HEK293 (cell line): ENCODE results near the gene ZNF786.

Source experiments
- FEZF1 ChIP-seq: fragments of 450-650 bp; formaldehyde crosslinking; IDR thresholded peaks from 2 replicates; pipeline ENCODE4 v1.5.1; 2016; ENCODE audit warnings: missing biosample characterization, missing genetic modification characterization
- IKZF3 ChIP-seq: fragments of 450-650 bp; IDR thresholded peaks from 2 replicates; pipeline ENCODE4 v1.5.0; 2018; ENCODE audit warnings: missing biosample characterization, mild to moderate bottlenecking, missing genetic modification characterization, moderate library complexity
- KLF16 ChIP-seq: fragments of 450-650 bp; formaldehyde crosslinking; IDR thresholded peaks from 2 replicates; pipeline ENCODE4 v1.5.1; 2017; ENCODE audit warnings: missing biosample characterization, missing genetic modification characterization
- YY1 ChIP-seq: fragments of 450-650 bp; formaldehyde crosslinking; IDR thresholded peaks from 2 replicates; pipeline ENCODE4 v1.5.1; 2018; ENCODE audit warnings: missing biosample characterization, missing genetic modification characterization
- YY2 ChIP-seq: fragments of 450-650 bp; formaldehyde crosslinking; IDR thresholded peaks from 2 replicates; pipeline ENCODE4 v1.5.1; 2016; ENCODE audit warnings: missing biosample characterization, missing genetic modification characterization
- ZNF140 ChIP-seq: fragments of 450-650 bp; formaldehyde crosslinking; IDR thresholded peaks from 2 replicates; pipeline ENCODE4 v1.5.1; 2016; ENCODE audit warnings: missing biosample characterization, missing genetic modification characterization
- ZNF19 ChIP-seq: fragments of 450-650 bp; formaldehyde crosslinking; IDR thresholded peaks from 2 replicates; pipeline ENCODE4; 2016; ENCODE audit warnings: missing biosample characterization, missing genetic modification characterization, low read depth
- ZNF2 ChIP-seq: fragments of 450-650 bp; formaldehyde crosslinking; IDR thresholded peaks from 2 replicates; pipeline ENCODE4 v1.5.1; 2016; ENCODE audit warnings: missing biosample characterization, missing genetic modification characterization
- ZNF280C ChIP-seq: fragments of 450-650 bp; formaldehyde crosslinking; IDR thresholded peaks from 2 replicates; pipeline ENCODE4 v1.5.1; 2016; ENCODE audit warnings: missing biosample characterization, missing genetic modification characterization
- ZNF280D ChIP-seq: fragments of 450-650 bp; formaldehyde crosslinking; IDR thresholded peaks from 2 replicates; pipeline ENCODE4 v1.5.1; 2016; ENCODE audit warnings: missing biosample characterization, missing genetic modification characterization
- ZNF354C ChIP-seq: fragments of 450-650 bp; formaldehyde crosslinking; IDR thresholded peaks from 2 replicates; pipeline ENCODE4 v1.5.1; 2016; ENCODE audit warnings: missing biosample characterization, missing genetic modification characterization, low read depth, borderline replicate concordance
- ZNF366 ChIP-seq: fragments of 450-650 bp; formaldehyde crosslinking; conservative IDR thresholded peaks from 2 replicates; pipeline ENCODE4 v1.5.1; 2016; ENCODE audit warnings: missing biosample characterization, missing genetic modification characterization
- ZNF398 ChIP-seq: fragments of 450-650 bp; formaldehyde crosslinking; IDR thresholded peaks from 2 replicates; pipeline ENCODE4 v1.5.1; 2017; ENCODE audit warnings: missing biosample characterization, missing genetic modification characterization
- ZNF416 ChIP-seq: fragments of 450-650 bp; formaldehyde crosslinking; IDR thresholded peaks from 2 replicates; pipeline ENCODE4 v1.5.1; 2016; ENCODE audit warnings: missing biosample characterization, missing genetic modification characterization
- ZNF473 ChIP-seq: fragments of 450-650 bp; formaldehyde crosslinking; IDR thresholded peaks from 2 replicates; pipeline ENCODE4 v1.5.1; 2017; ENCODE audit warnings: missing biosample characterization, missing genetic modification characterization
- ZNF501 ChIP-seq: fragments of 450-650 bp; formaldehyde crosslinking; IDR thresholded peaks from 2 replicates; pipeline ENCODE4 v1.5.1; 2016; ENCODE audit warnings: missing biosample characterization, missing genetic modification characterization
- ZNF544 ChIP-seq: fragments of 450-650 bp; formaldehyde crosslinking; IDR thresholded peaks from 2 replicates; pipeline ENCODE4 v1.5.0; 2017; ENCODE audit warnings: missing biosample characterization, missing genetic modification characterization
- ZNF624 ChIP-seq: fragments of 450-650 bp; formaldehyde crosslinking; IDR thresholded peaks from 2 replicates; pipeline ENCODE4 v1.5.1; 2017; ENCODE audit warnings: missing biosample characterization, missing genetic modification characterization
- ZNF664 ChIP-seq: fragments of 450-650 bp; formaldehyde crosslinking; IDR thresholded peaks from 2 replicates; pipeline ENCODE4 v1.5.1; 2016; ENCODE audit warnings: missing biosample characterization, missing genetic modification characterization
- ZNF777 ChIP-seq: fragments of 450-650 bp; formaldehyde crosslinking; IDR thresholded peaks from 2 replicates; pipeline ENCODE4 v1.5.1; 2017; ENCODE audit warnings: missing biosample characterization, missing genetic modification characterization, borderline replicate concordance
- ZNF843 ChIP-seq: fragments of 450-650 bp; formaldehyde crosslinking; IDR thresholded peaks from 2 replicates; pipeline ENCODE4 v1.5.1; 2016; ENCODE audit warnings: missing biosample characterization, missing genetic modification characterization
- ZXDB ChIP-seq: fragments of 450-650 bp; formaldehyde crosslinking; IDR thresholded peaks from 2 replicates; pipeline ENCODE4 v1.5.1; 2016; ENCODE audit warnings: missing biosample characterization, missing genetic modification characterization
- TF ChIP-seq, protein P1 (sequence below): fragments of 450-650 bp; formaldehyde crosslinking; IDR thresholded peaks from 2 replicates; pipeline ENCODE4 v1.5.1; 2016; ENCODE audit warnings: missing biosample characterization, missing genetic modification characterization, low read depth
- TF ChIP-seq, protein P2 (sequence below): fragments of 450-650 bp; formaldehyde crosslinking; IDR thresholded peaks from 2 replicates; pipeline ENCODE4 v1.5.1; 2017; ENCODE audit warnings: missing biosample characterization, missing genetic modification characterization
- TF ChIP-seq, protein P3 (sequence below): fragments of 450-650 bp; formaldehyde crosslinking; IDR thresholded peaks from 2 replicates; pipeline ENCODE4 v1.5.1; 2016; ENCODE audit warnings: missing biosample characterization, missing genetic modification characterization

ZNF786 gene

GRCh38 chr7:149028346-149029109 lies 62.0 kb downstream of the ZNF786 start, which contains the start of gene PDIA4 (continued):
- TF ChIP-seq YY2 (no peak), ZNF280C (no peak), ZNF501 (tag by site-specific recombination) (peak; percentile 63; the same call in 1 of the 2 replicates), YY1 (tag by site-specific recombination) (no peak), ZNF398 (tag by site-specific recombination) (no peak), ZNF624 (tag by site-specific recombination) (no peak), FEZF1 (tag by site-specific recombination) (no peak), ZXDB (peak; percentile 51), ZNF777 (tag by site-specific recombination) (no peak), ZNF544 (tag by site-specific recombination) (no peak), ZNF354C (tag by site-specific recombination) (no peak), ZNF366 (tag by site-specific recombination) (peak; percentile 80), ZNF19 (tag by site-specific recombination) (no peak), ZNF2 (tag by site-specific recombination) (0 out of 2 replicates have a peak, but pooled peaks have one; percentile 17), ZNF664 (tag by site-specific recombination) (no peak), ZNF416 (tag by site-specific recombination) (no peak), ZNF140 (tag by site-specific recombination) (no peak), KLF16 (tag by site-specific recombination) (peak; percentile 54; the same call in 1 of the 2 replicates), ZNF843 (0 out of 2 replicates have a peak, but pooled peaks have one; percentile 13), ZNF473 (no peak), ZNF280D (tag by site-specific recombination) (no peak), IKZF3 (tag by site-specific recombination) (no peak; the same call in 1 of the 2 replicates)
- TF ChIP-seq, protein P1, sequence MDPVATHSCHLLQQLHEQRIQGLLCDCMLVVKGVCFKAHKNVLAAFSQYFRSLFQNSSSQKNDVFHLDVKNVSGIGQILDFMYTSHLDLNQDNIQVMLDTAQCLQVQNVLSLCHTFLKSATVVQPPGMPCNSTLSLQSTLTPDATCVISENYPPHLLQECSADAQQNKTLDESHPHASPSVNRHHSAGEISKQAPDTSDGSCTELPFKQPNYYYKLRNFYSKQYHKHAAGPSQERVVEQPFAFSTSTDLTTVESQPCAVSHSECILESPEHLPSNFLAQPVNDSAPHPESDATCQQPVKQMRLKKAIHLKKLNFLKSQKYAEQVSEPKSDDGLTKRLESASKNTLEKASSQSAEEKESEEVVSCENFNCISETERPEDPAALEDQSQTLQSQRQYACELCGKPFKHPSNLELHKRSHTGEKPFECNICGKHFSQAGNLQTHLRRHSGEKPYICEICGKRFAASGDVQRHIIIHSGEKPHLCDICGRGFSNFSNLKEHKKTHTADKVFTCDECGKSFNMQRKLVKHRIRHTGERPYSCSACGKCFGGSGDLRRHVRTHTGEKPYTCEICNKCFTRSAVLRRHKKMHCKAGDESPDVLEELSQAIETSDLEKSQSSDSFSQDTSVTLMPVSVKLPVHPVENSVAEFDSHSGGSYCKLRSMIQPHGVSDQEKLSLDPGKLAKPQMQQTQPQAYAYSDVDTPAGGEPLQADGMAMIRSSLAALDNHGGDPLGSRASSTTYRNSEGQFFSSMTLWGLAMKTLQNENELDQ (tag by site-specific recombination), result no peak
- TF ChIP-seq, protein P2, sequence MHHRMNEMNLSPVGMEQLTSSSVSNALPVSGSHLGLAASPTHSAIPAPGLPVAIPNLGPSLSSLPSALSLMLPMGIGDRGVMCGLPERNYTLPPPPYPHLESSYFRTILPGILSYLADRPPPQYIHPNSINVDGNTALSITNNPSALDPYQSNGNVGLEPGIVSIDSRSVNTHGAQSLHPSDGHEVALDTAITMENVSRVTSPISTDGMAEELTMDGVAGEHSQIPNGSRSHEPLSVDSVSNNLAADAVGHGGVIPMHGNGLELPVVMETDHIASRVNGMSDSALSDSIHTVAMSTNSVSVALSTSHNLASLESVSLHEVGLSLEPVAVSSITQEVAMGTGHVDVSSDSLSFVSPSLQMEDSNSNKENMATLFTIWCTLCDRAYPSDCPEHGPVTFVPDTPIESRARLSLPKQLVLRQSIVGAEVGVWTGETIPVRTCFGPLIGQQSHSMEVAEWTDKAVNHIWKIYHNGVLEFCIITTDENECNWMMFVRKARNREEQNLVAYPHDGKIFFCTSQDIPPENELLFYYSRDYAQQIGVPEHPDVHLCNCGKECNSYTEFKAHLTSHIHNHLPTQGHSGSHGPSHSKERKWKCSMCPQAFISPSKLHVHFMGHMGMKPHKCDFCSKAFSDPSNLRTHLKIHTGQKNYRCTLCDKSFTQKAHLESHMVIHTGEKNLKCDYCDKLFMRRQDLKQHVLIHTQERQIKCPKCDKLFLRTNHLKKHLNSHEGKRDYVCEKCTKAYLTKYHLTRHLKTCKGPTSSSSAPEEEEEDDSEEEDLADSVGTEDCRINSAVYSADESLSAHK (tag by site-specific recombination), result no peak
- TF ChIP-seq, protein P3, sequence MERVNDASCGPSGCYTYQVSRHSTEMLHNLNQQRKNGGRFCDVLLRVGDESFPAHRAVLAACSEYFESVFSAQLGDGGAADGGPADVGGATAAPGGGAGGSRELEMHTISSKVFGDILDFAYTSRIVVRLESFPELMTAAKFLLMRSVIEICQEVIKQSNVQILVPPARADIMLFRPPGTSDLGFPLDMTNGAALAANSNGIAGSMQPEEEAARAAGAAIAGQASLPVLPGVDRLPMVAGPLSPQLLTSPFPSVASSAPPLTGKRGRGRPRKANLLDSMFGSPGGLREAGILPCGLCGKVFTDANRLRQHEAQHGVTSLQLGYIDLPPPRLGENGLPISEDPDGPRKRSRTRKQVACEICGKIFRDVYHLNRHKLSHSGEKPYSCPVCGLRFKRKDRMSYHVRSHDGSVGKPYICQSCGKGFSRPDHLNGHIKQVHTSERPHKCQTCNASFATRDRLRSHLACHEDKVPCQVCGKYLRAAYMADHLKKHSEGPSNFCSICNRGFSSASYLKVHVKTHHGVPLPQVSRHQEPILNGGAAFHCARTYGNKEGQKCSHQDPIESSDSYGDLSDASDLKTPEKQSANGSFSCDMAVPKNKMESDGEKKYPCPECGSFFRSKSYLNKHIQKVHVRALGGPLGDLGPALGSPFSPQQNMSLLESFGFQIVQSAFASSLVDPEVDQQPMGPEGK (tag by site-specific recombination), result peak; percentile 87
